Endothelial cell of umbilical vein (primary cell): ENCODE data around the gene AIG1. TPM values are rescaled to one million over a fixed set of nuclear protein-coding genes. Genes with fewer than 3 reads are reported as not detected.

ENCODE experiments used
- BruUV-seq: library from RNA; stranded (reverse); fragments of 400-500 nt; replicated peaks from 2 replicates; lab custom pipeline; 2021; lab: Mats Ljungman, UMichigan
- CTCF ChIA-PET: fragments of 300-600, 350-600 bp; sonication (Branson Sonifier 250); formaldehyde crosslinking; loops from one replicate; lab custom pipeline; 2021; ENCODE audit warnings: antibody characterized with exemption, inconsistent platforms; lab: Charles Lee
- POLR2A ChIA-PET: fragments of 300-600, 350-600 bp; sonication (Branson Sonifier 250); formaldehyde crosslinking; loops from one replicate; lab custom pipeline; 2021; ENCODE audit warnings: antibody characterized with exemption, inconsistent platforms; lab: Charles Lee
- DNase-seq: peaks from one replicate; pipeline ENCODE4 v3.0.0-alpha.2; 2011; ENCODE audit warnings: low read depth, low spot score
- FAIRE-seq: peaks from 2 replicates; lab custom pipeline; 2011; peaks lifted over from hg19 to GRCh38; lab: Jason Lieb, UNC
- H2AFZ ChIP-seq: 2 replicates; pipeline ENCODE4 v1.6.0; 2012; ENCODE audit warnings: low read depth, low read length, control low read depth, inconsistent platforms
- H3K27ac ChIP-seq: 2 replicates; pipeline ENCODE4 v1.5.1; 2011; ENCODE audit warnings: low read depth, mild to moderate bottlenecking, control low read depth, low read length, moderate library complexity; ENCODE audit not compliant: insufficient read depth
- H3K27me3 ChIP-seq, 2 experiments: 2 replicates each; pipeline versions ENCODE4 v1.6.0 to v1.6.1; 2011; ENCODE audit warnings: low read length in 2 of 2, mixed read lengths in 1 of 2; ENCODE audit not compliant: control insufficient read depth in 2 of 2, insufficient read depth in 2 of 2
- H3K36me3 ChIP-seq, 2 experiments: 2 replicates in 1 of 2; 3 replicates in 1 of 2; pipeline ENCODE4 v1.5.1; 2011; ENCODE audit warnings: low read length in 2 of 2, mild to moderate bottlenecking in 1 of 2, moderate library complexity in 1 of 2; ENCODE audit not compliant: control insufficient read depth in 2 of 2, insufficient read depth in 2 of 2; ENCODE audit errors: extremely low read depth in 1 of 2
- H3K4me1 ChIP-seq: 3 replicates; pipeline ENCODE4 v1.5.1; 2011; ENCODE audit warnings: mild to moderate bottlenecking, low read length; ENCODE audit not compliant: control insufficient read depth, insufficient read depth; ENCODE audit errors: extremely low read depth
- H3K4me2 ChIP-seq: 2 replicates; pipeline ENCODE4 v1.6.1; 2011; ENCODE audit warnings: low read length, control low read depth, mixed read lengths; ENCODE audit not compliant: insufficient read depth
- H3K4me3 ChIP-seq, 3 experiments: fragments of 200-600 bp in 1 of 3; sonication (generic), shearing (Covaris generic) in 1 of 3; replicated peaks in 1 of 3; 2 replicates each; pipeline ENCODE4 v1.5.1; 2011 to 2016; ENCODE audit warnings: control low read depth in 3 of 3, low read length in 3 of 3, mild to moderate bottlenecking in 2 of 3, inconsistent platforms in 1 of 3, low read depth in 1 of 3, moderate library complexity in 1 of 3; ENCODE audit not compliant: insufficient read depth in 1 of 3
- H3K79me2 ChIP-seq: 2 replicates; pipeline ENCODE4 v1.6.0; 2012; ENCODE audit warnings: low read length, inconsistent platforms; ENCODE audit not compliant: control insufficient read depth, insufficient read depth
- H3K9ac ChIP-seq: replicated peaks from 2 replicates; pipeline ENCODE3; 2011; ENCODE audit warnings: low read length, control low read depth; ENCODE audit not compliant: insufficient read depth; ENCODE audit errors: extremely low read depth
- H3K9me1 ChIP-seq: replicated peaks from 3 replicates; pipeline ENCODE4 v1.6.0; 2011; ENCODE audit warnings: mild to moderate bottlenecking, low read length; ENCODE audit not compliant: control insufficient read depth, insufficient read depth; ENCODE audit errors: extremely low read depth
- H3K9me3 ChIP-seq: replicated peaks from 2 replicates; pipeline ENCODE4 v1.5.1; 2012; ENCODE audit warnings: low read length, inconsistent platforms; ENCODE audit not compliant: control insufficient read depth, insufficient read depth
- H4K20me1 ChIP-seq: replicated peaks from 2 replicates; pipeline ENCODE3; 2011; ENCODE audit warnings: mild to moderate bottlenecking, low read length; ENCODE audit not compliant: control insufficient read depth, insufficient read depth; ENCODE audit errors: extremely low read depth
- EZH2 ChIP-seq: IDR thresholded peaks from 2 replicates; pipeline ENCODE4 v1.6.1; 2012; ENCODE audit warnings: borderline replicate concordance, low read depth, mild to moderate bottlenecking, moderate library complexity, low read length, inconsistent platforms; ENCODE audit not compliant: severe bottlenecking
- FOS ChIP-seq: IDR thresholded peaks from 2 replicates; pipeline ENCODE4 v1.6.1; 2011; ENCODE audit warnings: mild to moderate bottlenecking, low read length, moderate library complexity, borderline replicate concordance; ENCODE audit not compliant: insufficient read depth
- GATA2 ChIP-seq: IDR thresholded peaks from 2 replicates; pipeline ENCODE4 v1.7.0; 2011; ENCODE audit warnings: low read depth, mild to moderate bottlenecking, moderate library complexity, mixed read lengths, low read length; ENCODE audit not compliant: insufficient read length, insufficient read depth
- JUN ChIP-seq: IDR thresholded peaks from 2 replicates; pipeline ENCODE4 v1.6.1; 2011; ENCODE audit warnings: borderline replicate concordance, low read depth; ENCODE audit not compliant: insufficient read length, insufficient read depth
- MYC ChIP-seq: IDR thresholded peaks from one replicate; pipeline ENCODE4 v1.6.1; 2011; ENCODE audit warnings: mild to moderate bottlenecking, low read depth, low read length
- POLR2A ChIP-seq: IDR thresholded peaks from 2 replicates; pipeline ENCODE4 v1.6.1; 2012; ENCODE audit warnings: low read depth, mild to moderate bottlenecking, control low read depth, low read length
- POLR2AphosphoS5 ChIP-seq: IDR thresholded peaks from 2 replicates; pipeline ENCODE4 v1.6.1; 2012; ENCODE audit warnings: low read depth, mild to moderate bottlenecking, control low read depth, low read length, moderate library complexity; ENCODE audit not compliant: insufficient read depth
- dilution Hi-C: fragments of 300-500 bp; cut with MboI; formaldehyde crosslinking; loops from one replicate; pipeline ENCODE4 v1.15.0; 2019; ENCODE audit warnings: low sequenced_read_pairs; ENCODE audit not compliant: extremely low pct_ligation_motif_present
- intact Hi-C: fragments of 100-400 bp; cut with micrococcal nuclease; formaldehyde crosslinking; loops from one replicate; pipeline ENCODE4 v1.10.0; 2022
- polyA plus RNA-seq, 4 experiments: library from polyadenylated mRNA; depleted of rRNA in 3 of 4; stranded (reverse) in 3 of 4; unstranded in 1 of 4; fragments of >200 nt; gene quantifications; 2 replicates each; pipeline versions ENCODE4 v1.2.1 to v1.2.3, GENCODE V29; 2011 to 2012; ENCODE audit warnings: missing spikeins in 1 of 4
- total RNA-seq: library from RNA; stranded (reverse); gene quantifications from 2 replicates; pipeline ENCODE4 v1.2.3, GENCODE V29; 2021
- TF ChIP-seq, protein P1 (sequence below): IDR thresholded peaks from 2 replicates; pipeline ENCODE4 v1.6.1; 2011; ENCODE audit not compliant: insufficient read depth, insufficient read length
- TF ChIP-seq, protein P2 (sequence below), 2 donors: IDR thresholded peaks; 1 replicate in 1 of 2; 2 replicates in 1 of 2; pipeline ENCODE4 v1.5.1; 2011; ENCODE audit warnings: low read length in 2 of 2, mild to moderate bottlenecking in 2 of 2, moderate library complexity in 2 of 2, control low read depth in 1 of 2, inconsistent platforms in 1 of 2, low read depth in 1 of 2; ENCODE audit not compliant: insufficient read depth in 1 of 2; ENCODE audit errors: extremely low read depth in 1 of 2

Gene AIG1
- total and polyA plus RNA-seq, 2 donors (not counting 3 experiments of a cell fraction or from before 2014, with no cell fraction given) = 17.7 to 22.7 TPM

DNA sequence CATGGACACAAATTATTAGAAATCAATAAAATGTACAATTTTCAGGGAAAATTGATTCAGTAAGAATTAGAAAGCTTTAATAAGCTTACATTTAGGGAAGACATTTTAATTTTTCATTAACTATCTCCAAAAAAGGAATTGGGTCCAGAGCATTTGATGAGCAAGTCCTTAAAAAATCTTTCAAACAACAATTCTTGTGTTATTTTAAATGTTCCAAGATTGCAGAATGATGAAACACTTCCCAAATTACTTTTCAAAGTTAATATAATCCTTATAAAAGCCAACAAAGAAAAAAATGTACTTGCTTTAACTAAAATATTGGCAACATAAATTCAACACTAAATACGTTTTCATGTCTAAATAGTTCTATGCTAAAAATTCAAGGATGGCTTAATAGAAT is 287.8 kb downstream of the AIG1 start:
- intact Hi-C loops (no loop called here), dilution Hi-C loops (no loop called here)
- CTCF ChIA-PET = interaction anchor here (1.3 to 1.6 kb wide), 2 partner anchors 10 to 11 kb away, joined by 4 to 6 read pairs; no protein-coding TSS in a partner anchor
- H3K79me2 ChIP-seq = no peaks in the 10 kb centered on the region
- H3K4me3 ChIP-seq = no peak overlapping the region
- H3K27me3 ChIP-seq = no peaks in the 10 kb centered on the region
- no peaks in the 10 kb centered on the region for H3K4me1 ChIP-seq
- POLR2A ChIA-PET = no interaction called here
- DNase-seq = no peak
- no peak overlapping the region for H3K9ac ChIP-seq
- H3K9me1 ChIP-seq = no peaks in the 10 kb centered on the region
- no peak overlapping the region for H2AFZ ChIP-seq
- FAIRE-seq = no peak
- H4K20me1 ChIP-seq = no peaks in the 10 kb centered on the region
- BruUV-seq = no TSS peak
- no peak for TF ChIP-seq FOS
- H3K4me2 ChIP-seq = no peak overlapping the region
- H3K27ac ChIP-seq = no peak overlapping the region
- no peaks in the 10 kb centered on the region for H3K9me3 ChIP-seq
- H3K36me3 ChIP-seq = no peaks in the 10 kb centered on the region

DNA sequence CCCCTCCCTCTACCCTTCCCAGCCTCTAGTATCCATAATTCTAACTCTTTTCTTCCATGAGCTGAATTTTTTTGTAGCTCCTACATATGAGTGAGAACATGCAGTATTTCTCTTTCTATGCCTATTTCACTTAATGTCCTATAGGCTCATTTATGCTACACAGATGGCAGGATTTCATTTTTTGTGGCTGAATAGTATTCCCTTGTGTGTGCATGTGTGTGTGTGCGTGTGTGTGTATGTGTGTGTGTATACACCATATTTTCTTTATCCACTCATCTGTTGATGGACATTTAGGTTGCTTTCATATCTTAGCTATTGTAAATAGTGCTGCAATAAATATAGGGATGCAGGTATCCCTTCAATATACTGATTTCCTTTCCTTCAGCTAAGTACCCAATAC is 288.8 kb downstream of the AIG1 start:
- BruUV-seq = no TSS peak
- H3K79me2 ChIP-seq = no peaks in the 10 kb centered on the region
- H3K36me3 ChIP-seq = no peaks in the 10 kb centered on the region
- H3K4me2 ChIP-seq = no peak overlapping the region
- no peaks in the 10 kb centered on the region for H3K9me3 ChIP-seq
- no peak overlapping the region for H2AFZ ChIP-seq
- no peaks in the 10 kb centered on the region for H4K20me1 ChIP-seq
- CTCF ChIA-PET = interaction anchor here (1.3 to 1.6 kb wide), 2 partner anchors 9 to 12 kb away, joined by 4 to 6 read pairs; no protein-coding TSS in a partner anchor
- no peak for FAIRE-seq
- no peak overlapping the region for H3K9ac ChIP-seq
- DNase-seq = no peak
- no peaks in the 10 kb centered on the region for H3K9me1 ChIP-seq
- POLR2A ChIA-PET = no interaction called here
- intact Hi-C loops (no loop called here), dilution Hi-C loops (no loop called here)
- no peaks in the 10 kb centered on the region for H3K27me3 ChIP-seq
- H3K27ac ChIP-seq = no peak overlapping the region
- H3K4me3 ChIP-seq = no peak overlapping the region
- H3K4me1 ChIP-seq = no peaks in the 10 kb centered on the region
- TF ChIP-seq FOS = no peak
- TF ChIP-seq EZH2 = no peak
- TF ChIP-seq JUN = no peak
- TF ChIP-seq POLR2A = no peak
- TF ChIP-seq GATA2 = no peak
- no peak for TF ChIP-seq MYC
- TF ChIP-seq POLR2AphosphoS5 = no peak
- TF ChIP-seq, protein P1, sequence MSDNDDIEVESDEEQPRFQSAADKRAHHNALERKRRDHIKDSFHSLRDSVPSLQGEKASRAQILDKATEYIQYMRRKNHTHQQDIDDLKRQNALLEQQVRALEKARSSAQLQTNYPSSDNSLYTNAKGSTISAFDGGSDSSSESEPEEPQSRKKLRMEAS = no peak
- TF ChIP-seq, protein P2, sequence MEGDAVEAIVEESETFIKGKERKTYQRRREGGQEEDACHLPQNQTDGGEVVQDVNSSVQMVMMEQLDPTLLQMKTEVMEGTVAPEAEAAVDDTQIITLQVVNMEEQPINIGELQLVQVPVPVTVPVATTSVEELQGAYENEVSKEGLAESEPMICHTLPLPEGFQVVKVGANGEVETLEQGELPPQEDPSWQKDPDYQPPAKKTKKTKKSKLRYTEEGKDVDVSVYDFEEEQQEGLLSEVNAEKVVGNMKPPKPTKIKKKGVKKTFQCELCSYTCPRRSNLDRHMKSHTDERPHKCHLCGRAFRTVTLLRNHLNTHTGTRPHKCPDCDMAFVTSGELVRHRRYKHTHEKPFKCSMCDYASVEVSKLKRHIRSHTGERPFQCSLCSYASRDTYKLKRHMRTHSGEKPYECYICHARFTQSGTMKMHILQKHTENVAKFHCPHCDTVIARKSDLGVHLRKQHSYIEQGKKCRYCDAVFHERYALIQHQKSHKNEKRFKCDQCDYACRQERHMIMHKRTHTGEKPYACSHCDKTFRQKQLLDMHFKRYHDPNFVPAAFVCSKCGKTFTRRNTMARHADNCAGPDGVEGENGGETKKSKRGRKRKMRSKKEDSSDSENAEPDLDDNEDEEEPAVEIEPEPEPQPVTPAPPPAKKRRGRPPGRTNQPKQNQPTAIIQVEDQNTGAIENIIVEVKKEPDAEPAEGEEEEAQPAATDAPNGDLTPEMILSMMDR (IDR thresholded peaks at IDR 0.05; ENCODE audit: extremely low read depth in 1 of 2, insufficient read depth in 1 of 2, low read depth in 1 of 2, low read length in 2 of 2) = no peak
